D721Med (cell line): ENCODE results near the gene REEP6.

Experiments used
- DNase-seq: peaks from one replicate; pipeline ENCODE4 v3.0.0; 2011; ENCODE audit warnings: low spot score; ENCODE audit not compliant: insufficient read length
- FAIRE-seq: peaks from 2 replicates; lab custom pipeline; 2011; peaks lifted over from hg19 to GRCh38; lab: Jason Lieb, UNC
- CTCF ChIP-seq: IDR thresholded peaks from 2 replicates; pipeline ENCODE4 v1.5.1; 2012; ENCODE audit warnings: mild to moderate bottlenecking, control low read depth; ENCODE audit not compliant: insufficient read depth; ENCODE audit errors: missing control alignments

The REEP6 gene

GRCh38 chr19:1453525-1454364 lies 37.2 kb upstream of the REEP6 start:
- DNase-seq, result no peak
- no peak for FAIRE-seq
- no peak for TF ChIP-seq CTCF

GRCh38 chr19:1455002-1455335 lies 36.0 kb upstream of the REEP6 start:
- TF ChIP-seq CTCF, result no peak
- no peak for DNase-seq
- no peak for FAIRE-seq

GRCh38 chr19:1455336-1456120 lies 35.5 kb upstream of the REEP6 start:
- TF ChIP-seq CTCF, result no peak
- FAIRE-seq, result no peak
- DNase-seq, result peak; percentile 77

GRCh38 chr19:1456121-1456900 lies 34.7 kb upstream of the REEP6 start:
- no peak for FAIRE-seq
- TF ChIP-seq CTCF, result no peak
- no peak for DNase-seq

- TF ChIP-seq CTCF, result no peak
- no peak for FAIRE-seq
- no peak for DNase-seq
Observed at GRCh38 chr19:1457031-1457739, 33.8 kb upstream of the REEP6 start.

GRCh38 chr19:1457892-1458291 lies 33.1 kb upstream of the REEP6 start:
- no peak for TF ChIP-seq CTCF
- FAIRE-seq (no peak), DNase-seq (no peak)
